GM19467 (cell line): ENCODE measurements around the gene OTP.

Experiments used
- ATAC-seq: cut with Tn5 transposase; IDR thresholded peaks from one replicate; pipeline ENCODE4 v1.9.1; 2021; ENCODE audit warnings: mild to moderate bottlenecking, moderate library complexity; ENCODE audit not compliant: unreplicated experiment

Gene OTP

DNA sequence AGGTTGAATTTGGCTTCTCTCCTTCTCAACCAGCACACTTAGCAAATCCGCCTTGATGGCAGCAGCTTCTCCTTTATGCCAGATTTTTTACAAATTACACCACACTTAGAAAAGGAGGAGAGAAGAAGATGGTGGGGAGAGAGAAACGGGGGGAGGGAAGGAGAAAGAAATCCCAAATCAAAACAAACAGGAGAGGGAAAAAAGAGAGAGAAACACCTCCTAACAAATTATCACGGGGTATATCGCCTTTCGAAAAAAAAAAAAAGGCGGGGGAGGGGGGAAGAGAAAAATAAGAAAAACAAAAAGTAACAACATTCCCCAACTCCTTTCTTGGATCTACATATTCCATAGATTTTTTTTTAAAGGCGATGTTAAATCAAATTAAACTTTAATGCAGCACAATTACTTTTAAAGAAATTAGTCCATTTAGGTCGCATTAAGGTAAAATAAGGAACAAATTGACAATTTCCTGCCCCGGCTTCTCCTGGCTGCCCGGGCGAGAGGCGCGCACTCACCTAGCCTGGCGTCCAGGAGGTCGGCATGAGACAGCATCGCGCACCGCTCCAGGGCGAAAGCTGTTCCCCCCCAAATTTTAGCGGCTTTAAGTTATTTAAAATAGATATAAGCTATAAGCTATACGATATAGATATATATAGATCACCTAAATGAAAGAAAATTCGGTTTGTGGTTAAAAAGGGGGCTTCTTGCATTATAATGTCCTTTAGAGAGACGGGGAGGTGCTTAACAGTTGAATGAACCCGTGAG lies at the start of gene OTP:
Gene OTP (minus strand): TSS at position 716 of the 765 bp plus-strand sequence. CDS start 164 bp downstream, at position 552.
- no peak for ATAC-seq

- ATAC-seq = no peak
Observed at GRCh38 chr5:77683171-77683732, 44.7 kb upstream of the OTP start.

DNA sequence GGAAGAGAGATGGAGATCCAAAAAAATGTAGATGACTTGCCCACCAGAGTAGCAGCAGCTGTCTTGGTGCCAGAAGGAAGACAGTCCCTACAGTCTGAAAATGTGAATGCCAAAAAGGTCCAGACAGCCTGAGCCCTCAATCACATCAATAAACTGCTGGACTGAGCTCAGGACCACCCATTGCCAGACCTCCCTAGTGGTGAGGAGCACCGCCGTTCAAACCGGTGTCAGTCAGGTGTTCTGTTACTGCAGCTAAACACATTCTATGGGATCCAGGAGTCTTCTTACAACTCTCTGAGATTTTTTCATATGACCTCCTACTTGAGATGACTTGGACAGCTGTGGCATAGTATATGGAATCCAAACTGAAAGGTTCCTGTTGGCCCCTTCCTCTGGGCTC lies 32.0 kb upstream of the OTP start:
- no peak for ATAC-seq

DNA sequence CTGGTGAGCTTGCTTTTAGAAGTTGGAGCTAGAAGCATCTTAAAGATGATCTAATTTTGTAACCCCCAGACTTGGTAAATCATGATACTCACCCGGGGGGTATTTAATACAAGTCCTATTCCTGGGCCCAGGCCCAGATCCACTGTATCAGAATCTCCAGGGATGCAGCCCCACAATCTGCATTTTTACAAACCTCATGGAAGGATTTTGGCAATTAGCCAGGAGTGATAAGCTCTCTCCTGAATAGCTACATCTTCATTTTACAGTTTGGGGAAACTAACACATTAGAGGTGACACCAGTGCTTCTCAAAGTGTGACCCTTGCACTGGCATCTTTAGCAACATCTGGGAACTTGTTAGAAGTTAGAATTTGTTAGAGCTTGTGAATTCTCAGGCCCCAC lies 31.2 kb upstream of the OTP start:
- ATAC-seq = no peak

- no peak for ATAC-seq
Observed at GRCh38 chr5:77663090-77663863, 24.8 kb upstream of the OTP start.

DNA sequence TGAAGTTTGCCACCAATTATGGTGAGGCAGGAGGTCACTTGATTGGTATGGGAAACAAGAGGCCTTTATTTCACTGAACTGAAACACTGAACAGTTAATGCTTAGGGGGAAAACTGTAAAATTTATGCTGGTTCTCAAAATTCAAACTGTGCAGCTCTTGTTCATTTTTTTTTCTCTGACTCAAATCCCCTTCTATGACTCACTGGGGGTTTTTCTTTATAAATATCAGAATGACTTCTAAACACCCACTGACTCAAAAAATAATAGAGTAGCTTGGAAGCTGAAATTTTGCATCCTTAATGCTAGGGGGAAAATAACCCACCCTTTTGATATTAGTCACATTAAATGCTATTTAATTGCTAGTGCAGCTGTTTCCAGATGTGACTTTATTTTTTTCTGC lies 24.1 kb upstream of the OTP start:
- ATAC-seq = no peak

- no peak for ATAC-seq
Observed at GRCh38 chr5:77658662-77659061, 20.1 kb upstream of the OTP start.

- no peak for ATAC-seq
Observed at GRCh38 chr5:77651343-77651742, 12.8 kb upstream of the OTP start.

GRCh38 chr5:77650686-77651085 lies 12.2 kb upstream of the OTP start:
- ATAC-seq = no peak

GRCh38 chr5:77649776-77650175 lies 11.3 kb upstream of the OTP start:
- no peak for ATAC-seq

DNA sequence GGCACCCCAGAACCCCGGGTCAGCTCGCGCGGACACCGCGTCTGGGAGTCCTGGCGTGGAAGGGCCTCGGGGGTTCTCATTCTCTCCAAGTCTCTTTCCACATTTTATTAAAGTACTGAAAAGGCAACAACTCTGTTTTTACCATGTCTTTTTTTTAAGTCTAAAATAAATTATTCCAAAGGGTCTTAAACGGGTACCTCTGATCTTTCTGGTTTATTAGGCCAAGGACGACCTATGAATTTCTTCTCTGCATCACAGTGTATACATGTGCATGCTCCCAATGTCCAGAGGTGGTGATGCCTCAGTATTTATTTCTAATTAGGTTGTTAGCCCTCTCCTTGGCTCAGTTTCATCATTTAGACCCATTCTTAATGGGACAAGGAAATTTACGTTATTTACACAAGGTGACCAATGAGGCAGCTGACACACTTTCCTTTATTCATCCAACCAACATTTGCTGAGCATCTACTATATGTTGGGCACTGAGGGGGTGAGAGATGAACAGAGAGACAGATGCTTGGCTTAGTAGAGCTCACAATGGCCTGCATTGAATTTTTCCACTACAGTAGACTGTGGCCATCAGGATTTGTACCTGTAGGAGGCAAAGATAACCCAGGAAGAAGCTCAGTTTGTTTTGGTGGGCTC lies 7.6 kb upstream of the OTP start:
- no peak for ATAC-seq

GRCh38 chr5:77645158-77645994 lies 6.9 kb upstream of the OTP start:
- no peak for ATAC-seq

DNA sequence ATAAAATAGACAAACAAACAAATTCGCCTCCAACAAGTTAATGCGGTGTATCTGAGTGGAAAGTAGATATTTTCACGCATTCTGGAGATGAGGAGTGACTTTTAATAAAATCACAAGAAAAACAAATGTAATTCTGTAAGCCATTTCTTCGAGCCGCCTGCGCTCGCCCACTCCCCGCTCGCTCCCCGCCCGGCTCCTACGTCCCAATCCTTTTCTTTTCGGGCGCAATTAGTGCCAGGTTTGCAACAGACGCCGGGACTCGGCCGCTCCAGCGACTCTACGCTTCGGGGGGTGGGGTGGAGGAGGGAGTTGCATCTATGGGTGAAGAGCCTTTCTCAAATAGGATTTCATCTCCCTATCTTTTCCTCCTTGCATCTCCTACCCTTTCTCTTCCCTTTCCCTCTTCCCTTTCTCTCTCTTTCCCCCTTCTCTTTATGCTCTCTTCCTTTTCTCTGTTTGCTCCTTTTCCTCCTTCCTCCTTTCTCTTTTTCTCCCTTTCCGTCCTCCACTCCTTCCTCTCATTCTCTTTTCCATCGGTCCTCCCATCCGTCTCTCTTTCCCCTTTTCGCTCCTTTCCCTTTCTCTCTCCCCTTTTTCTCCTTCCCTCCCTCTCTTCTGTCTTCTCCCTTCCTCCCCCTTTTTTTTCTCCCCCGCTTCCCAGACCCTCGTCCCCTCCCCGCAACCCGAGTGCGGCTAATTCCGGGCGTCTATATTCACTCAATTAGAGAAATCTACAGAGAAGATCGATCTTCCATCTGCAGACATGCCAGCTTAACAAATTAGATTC lies 6.1 kb upstream of the OTP start:
- ATAC-seq = no peak

DNA sequence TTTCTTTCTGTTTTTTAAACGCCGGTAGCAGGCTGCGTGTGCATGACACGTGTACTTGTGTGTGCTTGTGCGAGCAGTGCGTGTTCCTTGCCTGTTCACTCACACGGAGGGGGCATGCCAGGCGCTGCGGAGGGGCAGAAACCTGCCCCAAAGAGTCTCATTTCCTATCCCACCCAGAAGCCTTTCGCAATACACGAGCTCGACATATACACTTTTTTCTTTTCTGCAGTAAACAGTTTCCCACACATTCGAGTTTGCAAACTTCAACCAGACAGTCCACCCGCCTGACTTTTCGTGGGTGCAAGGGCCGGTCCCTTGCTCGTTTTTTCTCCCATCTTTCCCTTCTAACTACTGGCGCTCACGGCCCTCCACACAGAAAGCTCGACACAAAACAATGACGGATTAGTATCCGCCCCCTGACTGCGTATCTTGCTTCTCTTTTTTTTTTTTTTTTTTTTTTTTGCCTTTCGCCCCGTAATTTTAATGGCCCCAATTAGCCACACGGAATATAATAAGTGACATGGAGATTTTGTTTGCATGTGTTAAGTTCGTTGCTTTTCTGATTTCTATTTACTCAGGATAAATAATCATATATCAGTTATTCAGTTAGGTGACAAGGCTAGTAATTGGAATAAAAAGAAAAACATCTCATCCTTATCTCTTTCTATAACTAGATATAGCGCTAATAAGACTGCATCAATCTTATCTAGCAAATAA lies 5.3 kb upstream of the OTP start:
- no peak for ATAC-seq

DNA sequence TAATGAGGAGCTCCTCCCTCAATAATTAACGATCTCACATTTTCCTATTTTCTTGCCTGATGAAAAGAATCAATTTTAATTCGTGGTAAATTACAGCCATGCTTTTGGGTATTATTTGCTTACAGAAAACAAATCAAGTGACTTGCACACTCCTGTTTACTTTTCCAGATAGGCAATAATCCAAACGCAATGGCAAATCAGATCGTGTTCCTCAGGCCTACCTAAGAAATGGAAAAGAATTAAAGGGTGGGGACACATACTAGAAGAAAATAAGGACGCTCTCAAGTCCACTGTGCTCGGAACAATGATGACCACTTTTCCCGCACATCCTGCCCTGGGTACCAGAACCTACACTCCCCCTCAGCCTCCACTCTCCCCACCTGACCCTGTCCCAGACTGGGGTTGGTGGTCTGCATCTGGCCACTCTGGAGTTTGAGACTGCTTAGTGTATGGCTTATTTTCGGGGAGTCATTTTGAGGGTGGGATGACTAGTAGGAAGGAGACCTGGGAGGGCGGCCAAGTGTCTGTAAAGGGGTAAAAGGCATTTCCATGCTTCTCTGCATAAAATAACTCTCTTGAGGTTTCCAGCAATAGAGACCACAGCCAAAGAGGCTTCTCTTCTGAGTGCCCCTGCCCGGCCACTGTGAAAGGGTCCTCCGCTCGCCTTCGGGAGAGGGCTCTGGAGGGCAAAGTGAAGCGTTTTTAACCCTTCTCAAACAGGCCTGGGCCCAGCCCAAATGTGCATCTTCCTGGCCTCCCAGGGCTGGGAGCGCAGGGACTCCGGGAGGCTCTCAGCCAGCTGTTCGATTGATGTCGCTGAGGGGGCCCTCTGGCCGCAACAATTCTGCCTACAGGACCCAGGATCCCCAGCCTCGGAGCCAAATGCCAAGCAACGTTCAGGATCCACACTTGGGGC lies 4.5 kb upstream of the OTP start:
- ATAC-seq = no peak

- no peak for ATAC-seq
Observed at GRCh38 chr5:77641963-77642737, 3.6 kb upstream of the OTP start.

DNA sequence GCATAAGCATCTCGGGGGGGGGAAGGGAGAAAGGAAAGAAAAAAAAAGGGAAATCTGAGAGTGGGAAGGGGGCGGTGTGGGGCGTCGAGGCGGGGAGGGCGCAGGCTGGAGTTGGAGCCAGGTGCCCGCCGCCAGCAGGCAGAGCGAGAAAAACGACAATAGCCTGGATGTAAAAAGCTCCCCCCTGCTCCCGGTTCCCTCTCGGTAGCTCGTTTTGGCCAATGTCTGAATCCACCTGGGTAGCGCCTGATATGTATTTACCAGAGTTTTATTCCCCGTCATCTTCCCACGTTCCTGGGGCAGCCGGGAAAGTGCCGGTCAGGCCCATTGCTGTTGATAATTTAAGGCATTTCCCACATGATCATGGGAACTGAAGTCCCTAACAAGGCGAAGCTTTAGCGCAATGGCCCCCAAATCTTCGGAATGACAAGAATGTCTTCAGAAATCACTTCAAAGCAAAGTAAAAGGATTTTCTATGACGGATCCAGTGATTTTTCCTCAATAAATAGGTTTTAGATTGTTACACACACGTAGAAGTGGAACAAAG lies 3.0 kb upstream of the OTP start:
- no peak for ATAC-seq
